Measurements from ENCODE around the gene BRWD1.

The BRWD1 gene

DNA sequence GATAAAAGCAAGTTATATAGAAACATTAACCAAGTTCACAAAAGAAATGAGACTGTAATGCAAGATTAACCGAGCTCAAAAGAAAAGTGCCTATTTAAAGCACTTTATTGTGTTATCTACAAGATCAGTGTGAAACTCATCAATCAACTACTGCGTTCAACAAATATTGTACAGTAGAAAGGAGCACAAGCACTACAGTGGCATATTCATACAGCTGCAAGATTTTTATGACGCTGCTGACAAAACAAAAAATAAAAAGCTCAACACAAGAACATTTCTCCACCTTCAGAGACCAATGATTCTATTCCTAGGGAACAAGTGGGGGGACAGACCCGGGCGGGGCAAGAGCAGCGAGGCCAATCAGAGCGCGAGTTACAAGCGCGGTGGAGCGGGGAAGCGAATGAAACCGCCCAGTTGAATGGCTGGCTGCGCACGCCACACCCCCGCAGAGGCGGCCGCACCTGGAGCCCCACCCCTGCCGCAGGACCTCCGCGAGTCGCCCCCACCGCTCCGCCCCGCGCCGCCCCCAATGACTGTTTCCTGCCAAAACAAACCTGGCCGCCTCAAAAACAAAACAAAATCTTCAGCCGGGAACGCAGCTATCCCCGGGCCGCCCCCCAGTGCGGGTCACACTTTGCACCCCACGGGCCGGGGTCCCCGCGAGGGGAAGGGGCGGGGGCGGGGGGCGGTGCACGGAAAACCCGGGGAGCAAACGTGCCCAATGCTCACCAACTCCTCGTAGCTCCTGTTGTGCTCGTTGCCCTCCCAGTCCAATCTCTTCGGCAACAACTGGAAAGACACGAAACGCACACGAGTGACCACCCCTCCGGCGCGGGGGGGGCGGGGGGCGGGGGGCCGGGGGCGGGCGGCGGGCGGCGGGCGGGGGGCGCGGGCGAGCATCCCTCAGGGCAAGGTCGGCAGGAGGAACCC lies 1.1 kb downstream of the BRWD1 start:
- Histone ChIP-seq H3K4me1 (peaks cover 3% of the 10 kb centered on the region; the same call in 1 of the 2 replicates), H3K36me3 (peaks cover 29% of the 10 kb centered on the region), H3K9me3 (no peaks in the 10 kb centered on the region), H3K4me3 (ENCODE audit: low read depth, low read length) (peak overlapping the region; percentile 83), H3K27me3 (no peaks in the 10 kb centered on the region)
- peak; percentile 92 for DNase-seq
- TF ChIP-seq, protein P1, sequence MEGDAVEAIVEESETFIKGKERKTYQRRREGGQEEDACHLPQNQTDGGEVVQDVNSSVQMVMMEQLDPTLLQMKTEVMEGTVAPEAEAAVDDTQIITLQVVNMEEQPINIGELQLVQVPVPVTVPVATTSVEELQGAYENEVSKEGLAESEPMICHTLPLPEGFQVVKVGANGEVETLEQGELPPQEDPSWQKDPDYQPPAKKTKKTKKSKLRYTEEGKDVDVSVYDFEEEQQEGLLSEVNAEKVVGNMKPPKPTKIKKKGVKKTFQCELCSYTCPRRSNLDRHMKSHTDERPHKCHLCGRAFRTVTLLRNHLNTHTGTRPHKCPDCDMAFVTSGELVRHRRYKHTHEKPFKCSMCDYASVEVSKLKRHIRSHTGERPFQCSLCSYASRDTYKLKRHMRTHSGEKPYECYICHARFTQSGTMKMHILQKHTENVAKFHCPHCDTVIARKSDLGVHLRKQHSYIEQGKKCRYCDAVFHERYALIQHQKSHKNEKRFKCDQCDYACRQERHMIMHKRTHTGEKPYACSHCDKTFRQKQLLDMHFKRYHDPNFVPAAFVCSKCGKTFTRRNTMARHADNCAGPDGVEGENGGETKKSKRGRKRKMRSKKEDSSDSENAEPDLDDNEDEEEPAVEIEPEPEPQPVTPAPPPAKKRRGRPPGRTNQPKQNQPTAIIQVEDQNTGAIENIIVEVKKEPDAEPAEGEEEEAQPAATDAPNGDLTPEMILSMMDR (IDR thresholded peaks at IDR 0.05; ENCODE audit: low read depth, low read length) = no peak

DNA sequence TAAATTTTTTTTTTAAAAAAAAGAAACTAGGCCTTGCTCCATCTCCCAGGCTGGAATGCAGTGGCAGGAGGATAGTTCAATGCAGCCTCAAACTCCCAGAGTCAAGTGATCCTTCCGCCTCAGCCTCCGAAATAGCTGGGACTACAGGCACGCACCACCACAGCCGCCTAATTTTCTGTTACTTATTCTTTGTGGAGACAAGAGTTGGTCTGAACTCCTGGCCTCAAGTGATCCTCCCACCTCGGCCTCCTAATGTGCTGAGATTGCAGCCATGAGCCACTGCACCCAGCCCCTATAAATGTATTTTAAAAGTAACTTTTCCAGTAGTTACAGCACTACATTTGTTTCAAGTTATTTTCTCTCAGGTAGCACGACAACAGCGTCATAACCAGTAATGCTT lies 2.3 kb downstream of the BRWD1 start:
- H3K9me3 ChIP-seq = no peaks in the 10 kb centered on the region
- no peak for DNase-seq
- no peaks in the 10 kb centered on the region for H3K27me3 ChIP-seq
- TF ChIP-seq, protein P1 (IDR thresholded peaks at IDR 0.05; ENCODE audit: low read depth, low read length) = no peak
- no peak overlapping the region for H3K4me3 ChIP-seq (ENCODE audit: low read depth, low read length)
- peaks cover 33% of the 10 kb centered on the region for H3K36me3 ChIP-seq
- H3K4me1 ChIP-seq = peaks cover 3% of the 10 kb centered on the region; the same call in 1 of the 2 replicates

DNA sequence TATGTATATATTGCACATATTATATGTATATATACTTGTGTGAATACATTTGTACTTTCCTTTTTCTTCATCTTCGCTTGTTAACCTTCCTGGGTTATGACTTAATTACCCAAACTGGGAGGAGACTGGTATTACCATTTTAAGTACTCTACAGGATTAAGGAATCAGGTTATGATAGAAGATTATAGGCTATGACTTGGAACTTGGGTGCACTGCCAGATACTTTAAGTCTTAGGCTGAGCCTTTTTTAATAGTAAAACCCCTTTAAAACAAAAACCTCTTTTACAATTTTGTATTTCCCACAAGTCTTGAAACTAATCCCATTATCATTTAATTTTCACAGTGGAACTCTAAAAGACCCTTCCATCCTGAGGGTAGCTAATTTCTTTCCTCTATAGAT lies 6.0 kb downstream of the BRWD1 start:
- Histone ChIP-seq H3K27me3 (no peaks in the 10 kb centered on the region), H3K4me1 (peaks cover 3% of the 10 kb centered on the region; the same call in 1 of the 2 replicates), H3K36me3 (peaks cover 46% of the 10 kb centered on the region), H3K9me3 (no peaks in the 10 kb centered on the region), H3K4me3 (ENCODE audit: low read depth, low read length) (no peak overlapping the region)
- TF ChIP-seq, protein P1 (IDR thresholded peaks at IDR 0.05; ENCODE audit: low read depth, low read length) = no peak
- no peak for DNase-seq

DNA sequence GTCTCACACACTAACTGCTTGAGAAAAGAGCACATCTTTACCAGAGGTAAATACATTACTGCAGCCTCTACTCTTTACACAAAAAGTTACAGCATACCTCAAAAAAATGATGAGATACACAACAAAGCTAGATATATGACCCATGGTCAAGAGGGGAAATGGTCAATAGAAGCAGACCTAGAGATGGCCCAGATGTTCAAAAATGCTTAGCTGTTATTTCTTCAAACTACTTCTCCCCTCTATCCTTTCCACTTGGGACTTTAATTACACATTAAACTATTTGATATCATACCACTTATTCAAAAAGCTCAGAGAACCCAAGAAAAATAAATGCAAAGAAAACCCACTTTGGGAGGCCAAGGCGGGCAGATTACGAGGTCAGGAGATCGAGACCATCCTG lies 12.8 kb downstream of the BRWD1 start:
- Histone ChIP-seq H3K36me3 (peaks cover 52% of the 10 kb centered on the region), H3K4me3 (ENCODE audit: low read depth, low read length) (no peak overlapping the region), H3K27me3 (no peaks in the 10 kb centered on the region), H3K9me3 (0 out of 2 replicates have a peak, but pooled peaks cover 3% of the 10 kb centered on the region), H3K4me1 (no peaks in the 10 kb centered on the region)
- TF ChIP-seq, protein P1 (IDR thresholded peaks at IDR 0.05; ENCODE audit: low read depth, low read length) = no peak
- DNase-seq = no peak

DNA sequence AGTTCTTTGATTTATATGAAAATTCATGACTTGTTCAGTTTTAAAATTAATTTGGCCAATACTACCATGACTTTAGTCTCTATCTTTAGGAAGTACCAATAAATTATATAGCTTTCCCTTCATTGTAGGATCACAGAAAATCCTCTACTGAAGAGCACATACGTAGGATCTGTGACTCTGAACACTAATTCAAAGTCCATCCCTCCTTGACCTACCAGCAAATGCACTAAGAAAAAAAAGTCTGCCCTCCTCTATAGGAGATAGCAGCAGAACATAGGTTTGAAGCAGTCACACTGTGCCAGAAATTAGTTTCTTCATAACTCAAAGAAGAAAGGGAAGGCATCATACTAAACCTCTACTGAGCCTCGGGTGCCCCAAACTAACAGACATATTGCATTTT lies 16.5 kb downstream of the BRWD1 start:
- TF ChIP-seq, protein P1 (IDR thresholded peaks at IDR 0.05; ENCODE audit: low read depth, low read length) = no peak
- H3K27me3 ChIP-seq = no peaks in the 10 kb centered on the region
- H3K4me1 ChIP-seq = no peaks in the 10 kb centered on the region
- peaks cover 67% of the 10 kb centered on the region for H3K36me3 ChIP-seq
- no peak for DNase-seq
- 0 out of 2 replicates have a peak, but pooled peaks cover 3% of the 10 kb centered on the region for H3K9me3 ChIP-seq
- no peak overlapping the region for H3K4me3 ChIP-seq (ENCODE audit: low read depth, low read length)

DNA sequence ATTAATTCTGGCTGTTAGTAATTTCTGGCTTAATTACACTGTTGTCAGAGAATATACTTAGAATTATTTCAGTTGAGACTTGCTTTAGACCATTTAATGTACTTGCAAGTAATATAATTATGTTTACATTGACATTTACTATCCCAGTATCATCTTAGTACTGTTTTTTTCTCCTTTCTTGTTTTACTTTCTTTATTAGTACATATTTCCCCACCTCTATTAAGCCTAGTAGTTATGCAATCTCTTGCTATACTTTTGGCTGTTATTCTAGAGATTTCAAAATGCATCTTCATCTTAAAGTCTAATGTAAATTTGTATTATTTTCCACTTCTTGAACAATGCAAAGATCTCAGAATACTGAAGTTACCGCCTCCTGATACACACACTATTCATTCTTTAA lies 24.4 kb downstream of the BRWD1 start:
- H3K4me3 ChIP-seq (ENCODE audit: low read depth, low read length) = no peak overlapping the region
- peaks cover 66% of the 10 kb centered on the region for H3K36me3 ChIP-seq
- H3K27me3 ChIP-seq = no peaks in the 10 kb centered on the region
- TF ChIP-seq, protein P1 (IDR thresholded peaks at IDR 0.05; ENCODE audit: low read depth, low read length) = no peak
- no peaks in the 10 kb centered on the region for H3K9me3 ChIP-seq
- DNase-seq = no peak
- no peaks in the 10 kb centered on the region for H3K4me1 ChIP-seq
